Measurements from ENCODE around the gene TSC2. TPM values are rescaled to one million over a fixed set of nuclear protein-coding genes. Genes with fewer than 3 reads are reported as not detected.

The TSC2 gene
- total and polyA plus RNA-seq, 3 donors from 2014 or later: 136 to 271 (median 222) TPM

DNA sequence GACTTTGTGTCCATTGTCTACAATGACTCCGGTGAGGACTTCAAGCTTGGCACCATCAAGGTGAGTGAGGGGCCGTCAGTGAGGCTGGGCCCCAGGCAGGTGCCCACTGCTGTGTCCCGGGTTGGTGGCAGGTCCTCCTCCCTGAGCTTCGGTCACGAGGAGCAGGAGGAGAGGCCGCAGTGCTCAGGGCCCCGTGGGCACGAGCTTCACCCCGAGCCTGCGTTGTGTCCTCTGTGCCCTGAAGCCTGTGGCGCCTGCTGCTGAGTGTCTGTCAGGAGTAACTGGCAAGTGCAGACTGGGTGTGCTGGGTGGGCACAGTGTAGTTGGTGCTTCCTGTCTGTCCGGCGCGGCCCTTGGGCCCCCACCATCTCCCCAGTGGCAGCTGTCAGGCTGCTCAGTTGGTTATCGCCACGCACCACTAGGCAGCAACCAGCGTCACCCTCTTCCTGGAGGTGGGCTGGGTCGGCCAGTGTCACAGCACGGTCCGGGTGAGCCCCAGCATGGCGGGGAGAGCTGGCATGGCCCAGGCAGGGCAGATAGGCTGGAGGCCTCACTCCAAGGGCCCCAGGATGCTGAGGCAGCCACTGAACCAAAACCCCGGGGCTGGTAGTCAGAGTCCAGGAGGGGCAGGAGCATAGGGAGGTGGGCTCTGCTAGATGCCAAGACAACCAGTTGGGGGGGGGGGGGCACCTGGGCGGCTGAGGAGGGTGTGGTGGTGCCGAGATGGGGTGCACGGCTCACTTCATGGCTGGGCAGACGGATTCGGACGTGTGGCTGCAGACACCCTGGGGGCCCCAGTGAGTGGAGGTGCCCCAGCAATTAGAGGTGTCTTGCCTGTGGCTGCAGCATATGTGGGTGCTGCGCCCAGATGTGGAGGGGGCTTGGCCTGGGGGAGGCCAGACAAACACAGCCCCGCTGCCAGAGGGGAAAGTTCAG is 39.3 kb downstream of the TSC2 start:
- H3K36me3 ChIP-seq (ENCODE audit: low read depth, missing control alignments): no peaks in the 10 kb centered on the region
- WGBS, 2 donors: 94 to 95% methylated on average over 10 to 24 of the region's 30 CpGs
- intact Hi-C loops (cut with DNase I; ENCODE audit: low total_unique reads): loop anchor here (10.0 kb wide), 1 partner anchor 62 kb away; the partner anchor contains the start of gene NHERF2
- H3K27ac ChIP-seq: no peak overlapping the region
- DNase-seq: no peak
- H3K4me1 ChIP-seq: peaks cover 3% of the 10 kb centered on the region
- H3K9me3 ChIP-seq: no peaks in the 10 kb centered on the region
- no peaks in the 10 kb centered on the region for H3K27me3 ChIP-seq
- no peak for TF ChIP-seq POLR2A (IDR thresholded peaks at IDR 0.05)
- TF ChIP-seq, protein P1, sequence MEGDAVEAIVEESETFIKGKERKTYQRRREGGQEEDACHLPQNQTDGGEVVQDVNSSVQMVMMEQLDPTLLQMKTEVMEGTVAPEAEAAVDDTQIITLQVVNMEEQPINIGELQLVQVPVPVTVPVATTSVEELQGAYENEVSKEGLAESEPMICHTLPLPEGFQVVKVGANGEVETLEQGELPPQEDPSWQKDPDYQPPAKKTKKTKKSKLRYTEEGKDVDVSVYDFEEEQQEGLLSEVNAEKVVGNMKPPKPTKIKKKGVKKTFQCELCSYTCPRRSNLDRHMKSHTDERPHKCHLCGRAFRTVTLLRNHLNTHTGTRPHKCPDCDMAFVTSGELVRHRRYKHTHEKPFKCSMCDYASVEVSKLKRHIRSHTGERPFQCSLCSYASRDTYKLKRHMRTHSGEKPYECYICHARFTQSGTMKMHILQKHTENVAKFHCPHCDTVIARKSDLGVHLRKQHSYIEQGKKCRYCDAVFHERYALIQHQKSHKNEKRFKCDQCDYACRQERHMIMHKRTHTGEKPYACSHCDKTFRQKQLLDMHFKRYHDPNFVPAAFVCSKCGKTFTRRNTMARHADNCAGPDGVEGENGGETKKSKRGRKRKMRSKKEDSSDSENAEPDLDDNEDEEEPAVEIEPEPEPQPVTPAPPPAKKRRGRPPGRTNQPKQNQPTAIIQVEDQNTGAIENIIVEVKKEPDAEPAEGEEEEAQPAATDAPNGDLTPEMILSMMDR (IDR thresholded peaks at IDR 0.05): no peak
- H3K4me3 ChIP-seq: no peak overlapping the region

DNA sequence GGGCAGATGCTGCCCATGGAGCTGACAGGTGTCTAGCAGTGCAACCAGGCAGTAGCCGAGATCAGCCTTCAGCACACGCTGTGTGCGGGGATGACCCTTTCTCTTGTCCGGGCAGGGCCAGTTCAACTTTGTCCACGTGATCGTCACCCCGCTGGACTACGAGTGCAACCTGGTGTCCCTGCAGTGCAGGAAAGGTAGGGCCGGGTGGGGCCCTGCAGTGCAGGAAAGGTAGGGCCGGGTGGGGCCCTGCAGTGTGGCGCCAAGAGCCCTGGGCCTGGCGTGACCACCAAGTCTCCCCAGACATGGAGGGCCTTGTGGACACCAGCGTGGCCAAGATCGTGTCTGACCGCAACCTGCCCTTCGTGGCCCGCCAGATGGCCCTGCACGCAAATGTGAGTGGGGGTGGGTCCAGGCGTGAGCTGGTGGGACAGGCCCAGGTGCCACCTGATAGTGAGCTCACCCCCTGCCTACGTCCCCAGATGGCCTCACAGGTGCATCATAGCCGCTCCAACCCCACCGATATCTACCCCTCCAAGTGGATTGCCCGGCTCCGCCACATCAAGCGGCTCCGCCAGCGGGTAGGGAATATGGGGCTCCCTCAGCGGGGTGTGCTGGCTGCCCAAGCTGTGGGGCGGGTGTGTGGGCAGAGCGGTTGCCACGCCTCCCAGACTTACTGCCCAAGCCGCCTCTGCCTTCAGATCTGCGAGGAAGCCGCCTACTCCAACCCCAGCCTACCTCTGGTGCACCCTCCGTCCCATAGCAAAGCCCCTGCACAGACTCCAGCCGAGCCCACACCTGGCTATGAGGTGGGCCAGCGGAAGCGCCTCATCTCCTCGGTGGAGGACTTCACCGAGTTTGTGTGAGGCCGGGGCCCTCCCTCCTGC is 40.2 kb downstream of the TSC2 start:
- Histone ChIP-seq H3K4me3 (no peak overlapping the region), H3K36me3 (ENCODE audit: low read depth, missing control alignments) (no peaks in the 10 kb centered on the region), H3K4me1 (no peaks in the 10 kb centered on the region), H3K27ac (no peak overlapping the region), H3K9me3 (no peaks in the 10 kb centered on the region), H3K27me3 (no peaks in the 10 kb centered on the region)
- 86 to 93% methylated on average over 11 to 40 of the region's 41 CpGs for WGBS, 2 donors
- intact Hi-C loops (cut with DNase I; ENCODE audit: low total_unique reads): loop anchor here (10.0 kb wide), 1 partner anchor 63 kb away; the partner anchor contains the start of gene NHERF2
- DNase-seq: no peak
- no peak for TF ChIP-seq POLR2A (IDR thresholded peaks at IDR 0.05)
- TF ChIP-seq, protein P1 (IDR thresholded peaks at IDR 0.05): no peak

DNA sequence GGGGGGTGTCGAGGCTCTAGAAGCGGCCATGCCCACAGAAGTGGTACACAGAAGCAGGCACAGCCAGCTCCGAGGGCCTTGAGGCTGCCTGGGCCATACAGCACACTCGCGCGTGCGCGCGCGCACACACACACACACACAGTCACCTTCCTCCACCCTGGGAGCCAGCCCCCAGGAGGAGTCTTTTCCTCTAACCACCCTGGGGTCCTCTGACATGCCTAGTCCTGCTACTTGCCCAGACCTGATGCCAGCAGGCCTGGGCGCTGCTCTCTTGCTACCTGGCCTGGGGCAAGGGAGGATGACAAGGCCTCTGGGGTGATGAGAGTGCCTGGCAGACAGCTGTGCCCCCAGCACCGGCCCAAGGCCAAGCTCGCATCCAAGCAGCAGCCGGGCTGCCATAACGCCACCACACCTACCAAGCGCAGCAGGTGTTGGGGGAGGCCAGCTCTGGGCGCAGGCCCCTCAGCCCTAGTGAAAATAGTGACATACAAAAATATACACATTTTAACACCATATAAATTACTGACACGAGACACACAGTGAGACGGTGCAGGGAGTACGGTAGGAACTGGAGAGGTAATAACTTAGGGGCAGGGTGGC is 41.1 kb downstream of the TSC2 start:
- Histone ChIP-seq H3K4me1 (no peaks in the 10 kb centered on the region), H3K36me3 (ENCODE audit: low read depth, missing control alignments) (no peaks in the 10 kb centered on the region), H3K27ac (no peak overlapping the region), H3K27me3 (no peaks in the 10 kb centered on the region), H3K4me3 (no peak overlapping the region), H3K9me3 (no peaks in the 10 kb centered on the region)
- TF ChIP-seq, protein P1 (IDR thresholded peaks at IDR 0.05): no peak
- TF ChIP-seq POLR2A (IDR thresholded peaks at IDR 0.05): no peak
- whole genome bisulfite sequencing, 2 donors: 85 to 86% methylated on average over 20 of the region's 20 CpGs
- DNase-seq: no peak
- intact Hi-C loops (cut with DNase I; ENCODE audit: low total_unique reads): loop anchor here (10.0 kb wide), 1 partner anchor 64 kb away; the partner anchor contains the start of gene NHERF2

DNA sequence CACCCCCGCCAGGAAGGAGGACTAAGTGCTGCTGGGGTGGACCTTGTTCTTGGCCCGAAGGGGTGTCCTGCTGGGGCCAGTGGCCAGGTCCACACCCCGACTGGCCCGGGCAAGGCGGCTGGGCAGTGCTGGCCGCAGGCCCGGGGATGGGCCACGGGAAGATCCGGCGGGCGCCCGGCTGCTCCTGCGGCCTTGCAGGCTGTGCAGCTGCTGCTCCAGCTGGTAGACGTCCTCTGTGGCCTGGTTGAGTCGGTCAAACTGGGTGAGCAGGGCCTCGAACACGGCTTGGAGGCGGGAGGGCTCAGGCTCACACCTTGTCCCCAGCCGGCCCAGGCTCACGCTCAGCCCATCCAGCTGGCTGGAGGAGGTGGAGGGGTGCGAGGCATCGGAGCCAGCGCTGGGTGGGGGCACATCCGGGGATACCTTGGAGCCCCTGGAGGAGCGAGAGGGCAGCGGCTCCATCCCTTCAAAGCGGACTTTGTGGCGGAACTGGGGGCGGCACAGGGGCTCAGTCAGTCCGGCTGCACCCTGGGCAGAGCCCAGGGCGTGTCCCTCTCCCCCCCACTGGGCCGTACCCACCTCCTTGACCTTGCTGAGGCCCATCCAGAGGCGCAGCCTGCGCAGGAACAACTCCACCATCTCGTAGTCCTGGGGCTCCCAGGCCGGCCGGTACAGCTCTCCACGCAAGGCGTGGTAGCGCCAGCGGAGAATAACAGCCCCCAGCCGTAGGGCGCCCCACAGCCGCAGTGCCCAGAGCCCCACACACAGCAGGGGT is 42.1 kb downstream of the TSC2 start:
- no peaks in the 10 kb centered on the region for H3K27me3 ChIP-seq
- H3K4me3 ChIP-seq: peak overlapping the region in 1 of 2 donors; percentile 12
- no peaks in the 10 kb centered on the region for H3K4me1 ChIP-seq
- no peaks in the 10 kb centered on the region for H3K9me3 ChIP-seq
- WGBS, 2 donors: 48 to 74% methylated on average over 13 to 33 of the region's 44 CpGs
- DNase-seq: no peak
- H3K27ac ChIP-seq: peak overlapping the region in 1 of 2 donors; percentile 24
- no peaks in the 10 kb centered on the region for H3K36me3 ChIP-seq (ENCODE audit: low read depth, missing control alignments)
- intact Hi-C loops (cut with DNase I; ENCODE audit: low total_unique reads): loop anchor here (10.0 kb wide), 1 partner anchor 65 kb away; the partner anchor contains the start of gene NHERF2
- TF ChIP-seq, protein P1 (IDR thresholded peaks at IDR 0.05): no peak
- TF ChIP-seq POLR2A (IDR thresholded peaks at IDR 0.05): no peak
